ENCODE measurements around the gene PIP5K1B. TPM values are rescaled to one million over a fixed set of nuclear protein-coding genes. Genes with fewer than 3 reads are reported as not detected.
A peak's percentile ranks its signal among the peaks of the same experiment; 100 is the strongest.

Gene PIP5K1B
- total RNA-seq, 2 donors from 2014 or later = 18.4 to 44.8 TPM

- Histone ChIP-seq H3K36me3 (peaks cover 13% of the 10 kb centered on the region), H3K27ac (no peak overlapping the region), H3K27me3 (no peaks in the 10 kb centered on the region), H3K9me3 (no peaks in the 10 kb centered on the region), H3K4me1 (no peaks in the 10 kb centered on the region), H3K4me3 (no peak overlapping the region)
- TF ChIP-seq, protein P1, sequence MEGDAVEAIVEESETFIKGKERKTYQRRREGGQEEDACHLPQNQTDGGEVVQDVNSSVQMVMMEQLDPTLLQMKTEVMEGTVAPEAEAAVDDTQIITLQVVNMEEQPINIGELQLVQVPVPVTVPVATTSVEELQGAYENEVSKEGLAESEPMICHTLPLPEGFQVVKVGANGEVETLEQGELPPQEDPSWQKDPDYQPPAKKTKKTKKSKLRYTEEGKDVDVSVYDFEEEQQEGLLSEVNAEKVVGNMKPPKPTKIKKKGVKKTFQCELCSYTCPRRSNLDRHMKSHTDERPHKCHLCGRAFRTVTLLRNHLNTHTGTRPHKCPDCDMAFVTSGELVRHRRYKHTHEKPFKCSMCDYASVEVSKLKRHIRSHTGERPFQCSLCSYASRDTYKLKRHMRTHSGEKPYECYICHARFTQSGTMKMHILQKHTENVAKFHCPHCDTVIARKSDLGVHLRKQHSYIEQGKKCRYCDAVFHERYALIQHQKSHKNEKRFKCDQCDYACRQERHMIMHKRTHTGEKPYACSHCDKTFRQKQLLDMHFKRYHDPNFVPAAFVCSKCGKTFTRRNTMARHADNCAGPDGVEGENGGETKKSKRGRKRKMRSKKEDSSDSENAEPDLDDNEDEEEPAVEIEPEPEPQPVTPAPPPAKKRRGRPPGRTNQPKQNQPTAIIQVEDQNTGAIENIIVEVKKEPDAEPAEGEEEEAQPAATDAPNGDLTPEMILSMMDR (IDR thresholded peaks at IDR 0.05) = no peak
- no peak for DNase-seq (ENCODE audit: low spot score)
Observed at GRCh38 chr9:68950689-68951088, 245.6 kb downstream of the PIP5K1B start.

DNA sequence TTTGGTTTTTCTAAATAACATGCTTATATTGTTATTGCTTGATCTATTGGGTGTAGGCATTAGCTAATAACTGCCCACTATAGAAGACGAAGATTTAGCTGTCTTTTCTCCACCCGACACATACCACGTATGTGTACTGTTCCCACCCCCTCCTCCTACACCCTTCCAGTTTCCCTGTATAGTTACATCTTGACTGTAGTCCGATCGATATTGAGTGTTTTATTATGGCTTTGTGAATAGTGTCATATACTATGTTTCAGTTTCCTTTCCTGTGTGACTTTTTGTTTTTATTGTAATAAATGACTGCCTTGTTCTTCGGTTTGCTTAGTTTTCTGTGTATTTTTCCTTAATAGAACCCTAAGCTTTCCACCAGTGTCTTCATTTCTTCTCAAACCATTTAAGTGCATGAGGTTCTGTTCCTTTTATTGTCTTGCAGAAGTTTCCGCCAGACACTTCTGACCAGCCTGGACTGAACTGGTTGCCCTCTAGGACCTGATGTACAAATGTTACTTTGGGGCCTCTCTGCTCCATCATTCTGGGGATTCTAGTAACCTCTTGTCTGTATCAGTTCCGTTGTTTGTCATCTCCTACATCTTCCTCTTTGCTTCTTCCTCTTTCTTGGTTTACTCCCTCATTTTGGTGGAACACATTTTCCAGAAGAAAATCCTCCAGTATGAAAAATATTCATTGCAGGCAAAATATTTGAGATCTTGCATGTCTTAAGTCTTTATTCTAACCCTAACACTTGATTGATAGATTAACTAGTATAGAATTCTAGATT is 247.0 kb downstream of the PIP5K1B start:
- H3K27ac ChIP-seq = no peak overlapping the region
- H3K4me1 ChIP-seq = no peaks in the 10 kb centered on the region
- peaks cover 18% of the 10 kb centered on the region for H3K36me3 ChIP-seq

DNA sequence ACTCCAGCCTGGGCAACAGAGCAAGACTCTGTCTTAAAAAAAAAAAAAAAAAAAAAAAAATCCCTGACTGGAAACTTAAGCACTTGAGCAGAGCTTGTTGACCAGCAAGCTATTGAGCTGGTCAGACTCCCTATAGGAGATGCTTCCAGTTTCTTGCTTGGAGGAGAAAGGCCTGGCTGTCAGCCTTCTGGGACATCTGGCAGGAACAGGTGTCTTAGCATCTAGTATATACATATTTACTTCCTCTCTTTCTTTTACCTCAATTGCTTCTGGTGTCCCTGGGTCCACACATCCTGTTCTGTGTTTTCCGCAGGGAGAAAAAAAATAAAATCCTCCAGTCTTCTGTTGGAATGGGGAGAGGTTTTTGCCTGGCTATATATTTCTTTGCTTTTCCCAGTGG is 248.7 kb downstream of the PIP5K1B start:
- TF ChIP-seq, protein P1 (IDR thresholded peaks at IDR 0.05) = no peak
- Histone ChIP-seq H3K27ac (no peak overlapping the region), H3K36me3 (peaks cover 22% of the 10 kb centered on the region), H3K27me3 (no peaks in the 10 kb centered on the region), H3K4me3 (no peak overlapping the region), H3K9me3 (no peaks in the 10 kb centered on the region), H3K4me1 (no peaks in the 10 kb centered on the region)
- no peak for DNase-seq (ENCODE audit: low spot score)

More for the DNA sequence above, 247.0 kb downstream of the PIP5K1B start:
- Histone ChIP-seq H3K9me3 (no peaks in the 10 kb centered on the region), H3K4me3 (no peak overlapping the region), H3K27me3 (no peaks in the 10 kb centered on the region)
- no peak for DNase-seq (ENCODE audit: low spot score)
- TF ChIP-seq, protein P1 (IDR thresholded peaks at IDR 0.05) = no peak

DNA sequence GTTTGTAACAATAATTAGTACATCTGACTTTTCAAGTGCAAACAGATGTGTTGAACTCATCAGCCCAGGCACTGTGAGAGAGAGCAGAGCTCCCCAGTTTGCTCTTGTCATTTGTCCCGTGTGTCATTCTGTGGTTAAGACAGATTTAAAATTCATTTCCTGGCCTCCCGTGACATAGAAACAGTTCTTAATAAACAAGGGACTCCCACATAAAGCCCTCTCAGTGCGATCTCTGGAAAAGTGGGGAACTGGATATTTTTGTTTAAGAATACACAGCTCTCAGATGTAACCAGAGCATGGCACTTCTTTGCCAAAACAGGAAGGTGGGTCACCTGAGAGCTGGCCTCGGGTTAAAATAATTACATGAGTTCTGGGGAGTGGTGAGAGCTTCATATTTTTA is 250.3 kb downstream of the PIP5K1B start:
- Histone ChIP-seq H3K4me1 (no peaks in the 10 kb centered on the region), H3K4me3 (no peak overlapping the region), H3K9me3 (no peaks in the 10 kb centered on the region), H3K27me3 (no peaks in the 10 kb centered on the region), H3K27ac (no peak overlapping the region), H3K36me3 (peaks cover 22% of the 10 kb centered on the region)
- DNase-seq (ENCODE audit: low spot score) = no peak
- TF ChIP-seq, protein P1 (IDR thresholded peaks at IDR 0.05) = no peak

DNA sequence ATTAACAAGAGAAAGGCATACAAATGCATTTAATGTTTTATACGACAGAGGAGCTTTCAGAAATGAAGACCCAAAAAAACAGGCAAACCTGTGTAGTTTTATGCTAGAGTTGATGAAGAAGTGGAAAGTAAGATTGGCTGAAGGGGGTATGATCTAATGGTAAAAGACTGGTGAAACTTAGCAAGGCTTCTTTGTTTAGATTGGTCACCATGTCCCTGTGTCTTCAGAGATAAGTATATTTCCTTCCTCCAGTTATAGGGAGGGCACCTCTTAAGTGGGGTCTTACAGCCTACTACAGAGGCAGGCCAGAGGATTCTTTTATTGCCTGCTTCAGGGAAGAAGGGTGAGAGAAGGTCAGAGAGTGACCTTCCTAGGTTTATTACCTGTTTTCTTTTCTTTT is 252.4 kb downstream of the PIP5K1B start:
- H3K27me3 ChIP-seq = no peaks in the 10 kb centered on the region
- no peaks in the 10 kb centered on the region for H3K4me1 ChIP-seq
- no peak overlapping the region for H3K27ac ChIP-seq
- TF ChIP-seq, protein P1 (IDR thresholded peaks at IDR 0.05) = no peak
- peaks cover 22% of the 10 kb centered on the region for H3K36me3 ChIP-seq
- no peak for DNase-seq (ENCODE audit: low spot score)
- H3K4me3 ChIP-seq = no peak overlapping the region
- H3K9me3 ChIP-seq = no peaks in the 10 kb centered on the region

- DNase-seq (ENCODE audit: low spot score) = no peak
- no peaks in the 10 kb centered on the region for H3K27me3 ChIP-seq
- no peak overlapping the region for H3K4me3 ChIP-seq
- no peaks in the 10 kb centered on the region for H3K9me3 ChIP-seq
- peaks cover 0 to 12% of the 10 kb centered on the region in 2 donors for H3K4me1 ChIP-seq
- H3K27ac ChIP-seq = peak overlapping the region in 1 of 2 donors; percentile 25
- H3K36me3 ChIP-seq = peaks cover 9% of the 10 kb centered on the region
- TF ChIP-seq, protein P1 (IDR thresholded peaks at IDR 0.05) = no peak
Observed at GRCh38 chr9:68961587-68961986, 256.5 kb downstream of the PIP5K1B start.
